Measurements from ENCODE around the gene ADTRP.

- no peak for TF ChIP-seq POLR2A (IDR thresholded peaks at IDR 0.05)
- TF ChIP-seq CTCF (IDR thresholded peaks at IDR 0.05): no peak
- TF ChIP-seq POLR2AphosphoS5 (IDR thresholded peaks at IDR 0.05): no peak
Observed at GRCh38 chr6:11812951-11813350, 34.3 kb upstream of the ADTRP start.
